Choroid plexus epithelial cell (primary cell): ENCODE data around the gene ABLIM3.

Source experiments
- DNase-seq: peaks from one replicate; pipeline ENCODE4 v3.0.0-alpha.2; 2010; ENCODE audit warnings: low read depth
- H3K4me3 ChIP-seq: 2 replicates; pipeline ENCODE4 v1.5.1; 2011; ENCODE audit warnings: low read depth, mild to moderate bottlenecking, control low read depth, low read length, moderate library complexity
- TF ChIP-seq, protein P1 (sequence below): conservative IDR thresholded peaks from 2 replicates; pipeline ENCODE4 v1.5.1; 2011; ENCODE audit warnings: low read depth, mild to moderate bottlenecking, control low read depth, inconsistent platforms, low read length, moderate library complexity

ABLIM3 gene

DNA sequence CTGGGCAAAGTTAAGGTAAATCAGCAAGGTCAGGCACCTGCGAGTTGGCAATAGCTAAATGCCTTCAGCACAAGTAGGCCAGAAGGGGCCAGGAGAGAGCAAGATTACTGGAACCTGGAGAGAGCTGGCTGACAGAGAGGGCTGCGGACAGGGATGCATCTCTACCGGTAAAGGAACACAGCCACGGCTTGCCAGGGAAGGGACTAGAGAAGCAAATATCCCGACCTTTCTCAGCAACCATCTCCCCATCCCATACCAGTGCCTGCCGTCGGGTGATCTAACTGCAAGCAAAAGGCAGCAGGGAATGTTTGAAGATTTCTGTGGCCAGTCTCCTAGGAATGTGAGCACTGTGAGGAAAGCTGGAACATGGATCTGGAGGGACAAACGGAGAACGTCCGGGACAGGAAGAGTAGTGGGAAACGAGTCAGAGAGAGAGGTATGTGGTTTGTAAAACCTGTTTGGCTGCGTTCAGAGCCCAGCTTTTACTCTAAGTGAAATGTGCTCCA is 15.9 kb upstream of the ABLIM3 start:
- TF ChIP-seq, protein P1, sequence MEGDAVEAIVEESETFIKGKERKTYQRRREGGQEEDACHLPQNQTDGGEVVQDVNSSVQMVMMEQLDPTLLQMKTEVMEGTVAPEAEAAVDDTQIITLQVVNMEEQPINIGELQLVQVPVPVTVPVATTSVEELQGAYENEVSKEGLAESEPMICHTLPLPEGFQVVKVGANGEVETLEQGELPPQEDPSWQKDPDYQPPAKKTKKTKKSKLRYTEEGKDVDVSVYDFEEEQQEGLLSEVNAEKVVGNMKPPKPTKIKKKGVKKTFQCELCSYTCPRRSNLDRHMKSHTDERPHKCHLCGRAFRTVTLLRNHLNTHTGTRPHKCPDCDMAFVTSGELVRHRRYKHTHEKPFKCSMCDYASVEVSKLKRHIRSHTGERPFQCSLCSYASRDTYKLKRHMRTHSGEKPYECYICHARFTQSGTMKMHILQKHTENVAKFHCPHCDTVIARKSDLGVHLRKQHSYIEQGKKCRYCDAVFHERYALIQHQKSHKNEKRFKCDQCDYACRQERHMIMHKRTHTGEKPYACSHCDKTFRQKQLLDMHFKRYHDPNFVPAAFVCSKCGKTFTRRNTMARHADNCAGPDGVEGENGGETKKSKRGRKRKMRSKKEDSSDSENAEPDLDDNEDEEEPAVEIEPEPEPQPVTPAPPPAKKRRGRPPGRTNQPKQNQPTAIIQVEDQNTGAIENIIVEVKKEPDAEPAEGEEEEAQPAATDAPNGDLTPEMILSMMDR: peak; percentile 60
- DNase-seq: peak; percentile 46
- no peak overlapping the region for H3K4me3 ChIP-seq

DNA sequence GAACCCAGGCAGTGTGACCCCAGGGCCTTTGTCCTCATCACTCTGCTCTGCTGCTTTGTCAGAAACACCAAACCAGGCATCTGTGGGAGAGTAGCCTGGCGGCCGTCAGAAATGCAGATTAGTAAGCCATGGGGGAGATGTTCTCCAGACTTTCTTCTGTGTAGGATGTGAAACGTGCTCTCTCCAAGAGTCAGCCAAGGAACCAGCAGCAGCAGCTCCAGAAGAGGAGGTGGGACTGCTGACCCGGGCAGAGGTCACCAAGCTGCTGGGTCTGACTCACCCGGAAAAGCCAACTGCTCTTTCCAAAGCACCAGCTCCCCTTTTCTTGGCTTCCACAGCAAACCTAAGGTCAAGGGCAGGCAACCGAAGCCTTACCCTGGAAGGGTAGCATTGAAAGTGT is 14.4 kb upstream of the ABLIM3 start:
- TF ChIP-seq, protein P1: no peak
- H3K4me3 ChIP-seq: no peak overlapping the region
- DNase-seq: no peak

DNA sequence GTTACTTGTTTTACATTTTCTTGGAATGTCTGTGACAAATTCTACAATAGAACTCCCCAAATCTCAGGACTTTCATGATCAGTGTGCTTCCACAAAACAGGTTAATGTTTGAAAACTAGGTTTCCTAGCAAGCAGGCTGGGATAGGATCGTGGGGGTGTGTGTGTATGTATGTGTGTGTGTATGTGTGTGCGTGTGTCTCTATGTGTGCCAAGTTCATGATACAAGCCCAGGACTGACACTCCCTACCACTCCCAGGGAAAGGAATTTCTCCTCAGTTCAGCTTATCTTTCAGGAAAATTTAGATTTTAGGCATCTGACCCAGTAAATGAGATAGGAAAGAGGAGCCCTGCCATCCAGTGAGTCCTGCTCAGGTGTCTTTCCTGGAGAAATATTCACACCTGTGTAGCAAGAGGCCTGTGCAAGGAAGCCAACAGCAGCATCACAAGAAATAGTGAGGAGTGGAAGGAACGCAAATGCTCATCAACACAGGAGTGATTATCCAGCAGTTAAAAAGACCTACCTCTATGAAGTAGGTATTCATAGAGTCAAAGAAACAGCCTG is 13.8 kb upstream of the ABLIM3 start:
- H3K4me3 ChIP-seq: no peak overlapping the region
- no peak for DNase-seq
- TF ChIP-seq, protein P1: no peak

DNA sequence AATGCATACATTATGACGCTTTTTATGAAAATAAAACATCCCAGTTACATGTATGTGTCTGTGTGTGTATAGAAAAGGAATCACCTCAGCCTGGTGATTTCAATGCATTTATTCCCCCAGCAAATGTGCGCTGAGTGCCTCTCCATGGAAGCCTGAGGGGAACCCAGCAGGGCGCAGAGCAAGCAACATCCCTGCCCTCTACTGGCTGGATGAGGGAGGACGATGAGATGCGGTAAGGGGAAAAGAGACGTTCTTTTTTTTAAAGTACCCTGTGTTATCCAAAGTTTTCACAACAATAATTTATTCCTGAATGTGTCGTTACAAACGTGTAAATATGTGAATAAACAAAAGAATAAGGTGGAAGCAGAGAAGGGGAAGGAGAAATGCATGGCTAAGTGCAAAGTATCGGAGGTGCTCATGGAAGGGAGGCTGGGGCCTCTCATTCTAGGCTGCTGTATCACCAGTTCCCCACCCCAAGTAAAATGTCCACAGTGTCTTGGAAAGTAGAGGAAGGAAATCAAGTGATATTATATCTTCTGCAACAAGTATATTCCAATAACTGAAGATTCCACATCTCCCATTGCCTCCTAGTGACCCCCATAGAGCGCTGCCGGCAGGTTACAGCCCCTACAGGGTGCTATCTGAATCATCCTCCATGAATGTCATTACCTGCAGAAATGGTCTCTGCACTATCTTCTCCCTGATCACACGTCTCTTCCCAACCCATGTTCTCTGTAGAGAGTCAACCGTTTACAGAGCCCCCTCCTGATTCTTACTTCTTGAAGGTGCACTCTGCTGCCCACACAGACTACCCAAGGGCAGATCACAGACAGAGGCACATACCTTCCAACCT is 13.0 kb upstream of the ABLIM3 start:
- peak; percentile 66 for DNase-seq
- H3K4me3 ChIP-seq: no peak overlapping the region
- TF ChIP-seq, protein P1: peak; percentile 97

DNA sequence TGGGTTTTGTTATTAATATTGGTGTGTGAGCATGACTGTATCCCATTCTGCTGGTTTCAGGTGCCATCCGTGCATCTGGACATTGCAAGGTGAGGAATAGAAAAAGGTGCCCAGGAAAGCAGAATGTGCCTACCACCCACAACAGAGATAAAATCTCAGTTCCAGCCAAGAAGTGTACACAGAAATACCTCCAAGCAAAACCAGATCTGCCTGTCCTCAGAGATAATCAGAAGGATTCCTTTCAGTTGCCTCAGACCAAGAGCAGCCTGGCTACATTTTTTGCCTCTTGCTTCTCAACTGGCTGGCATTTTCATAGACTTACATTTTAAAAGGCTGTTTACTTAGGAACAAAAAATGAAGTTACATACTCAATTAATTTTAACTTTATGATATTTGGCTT is 12.1 kb upstream of the ABLIM3 start:
- no peak overlapping the region for H3K4me3 ChIP-seq
- peak; percentile 46 for DNase-seq
- TF ChIP-seq, protein P1: no peak

DNA sequence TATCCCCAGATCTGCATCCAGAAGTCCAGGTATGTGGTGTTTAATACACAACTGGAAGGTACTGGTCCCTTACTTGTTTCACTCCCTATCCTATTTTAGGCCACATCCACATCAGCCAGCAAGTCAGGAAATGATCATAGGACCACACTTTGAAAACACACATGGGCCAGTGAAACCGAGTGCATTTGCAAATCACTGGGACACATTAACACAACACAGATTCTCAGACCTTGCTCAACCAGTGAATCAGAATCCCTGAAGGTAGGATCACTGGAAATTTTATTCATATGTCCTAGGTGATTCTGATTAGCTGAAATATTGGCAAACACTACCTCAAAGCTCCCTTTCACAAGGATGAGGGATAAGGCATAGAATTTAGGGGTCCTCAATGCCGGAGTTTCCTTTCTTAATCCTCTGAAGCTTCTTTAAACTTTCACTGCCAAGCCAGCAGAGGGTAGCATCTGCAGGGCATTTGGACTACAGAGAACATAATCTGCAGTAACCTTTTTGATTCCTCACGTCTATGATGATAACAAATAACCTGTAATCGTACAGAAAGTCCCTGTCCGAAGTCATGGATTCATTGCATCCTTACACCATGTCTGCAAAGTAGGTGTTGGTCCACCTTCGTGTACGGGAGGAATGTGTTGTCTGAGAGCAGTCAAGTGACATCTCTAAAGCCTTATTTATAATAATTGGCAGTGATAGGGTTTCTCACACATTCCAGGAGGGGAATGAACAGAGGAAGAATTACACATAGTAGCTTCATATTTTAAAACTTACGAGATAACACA is 11.0 kb upstream of the ABLIM3 start:
- DNase-seq: peak; percentile 65
- TF ChIP-seq, protein P1: peak; percentile 76
- H3K4me3 ChIP-seq: no peak overlapping the region
